Vagina (tissue), 2 donors: ENCODE results near the gene EXOC6.

Experiments used
- POLR2A ChIP-seq, 2 donors: fragments of 450-650 bp; IDR thresholded peaks; one replicate each; pipeline ENCODE4 v1.6.1; 2017; ENCODE audit warnings: antibody characterized with exemption in 2 of 2, mild to moderate bottlenecking in 2 of 2, moderate library complexity in 2 of 2
- POLR2AphosphoS5 ChIP-seq, 2 donors: sonication (generic); formaldehyde crosslinking; IDR thresholded peaks; one replicate each; pipeline ENCODE4 v1.9.0; 2017; ENCODE audit warnings: antibody characterized with exemption in 2 of 2, mild to moderate bottlenecking in 2 of 2, low read depth in 1 of 2; ENCODE audit not compliant: insufficient read depth in 1 of 2
- TF ChIP-seq, protein P1 (sequence below), 3 experiments: fragments of 450-650 bp in 2 of 3; fragments of 200-600 bp in 1 of 3; sonication (generic) in 1 of 3; IDR thresholded peaks; one replicate each; pipeline ENCODE4 v1.5.1; 2017 to 2019; ENCODE audit warnings: antibody characterized with exemption in 3 of 3, mild to moderate bottlenecking in 2 of 3, moderate library complexity in 2 of 3

DNA sequence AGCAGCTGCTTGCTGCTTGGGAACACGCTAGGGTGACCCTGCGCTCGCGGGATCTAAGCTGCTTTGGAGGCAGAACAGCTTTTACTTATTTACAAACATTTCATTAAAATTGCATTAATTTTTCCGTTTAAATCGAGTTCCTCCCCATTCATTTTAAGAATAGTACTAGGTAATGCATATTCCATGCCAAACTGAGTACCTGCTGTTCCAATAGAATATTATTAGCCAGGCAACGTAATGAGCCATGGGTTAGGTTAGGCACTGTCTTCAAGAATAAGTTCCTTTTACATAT, 860 bp downstream of the EXOC6 start:
- TF ChIP-seq, protein P1, sequence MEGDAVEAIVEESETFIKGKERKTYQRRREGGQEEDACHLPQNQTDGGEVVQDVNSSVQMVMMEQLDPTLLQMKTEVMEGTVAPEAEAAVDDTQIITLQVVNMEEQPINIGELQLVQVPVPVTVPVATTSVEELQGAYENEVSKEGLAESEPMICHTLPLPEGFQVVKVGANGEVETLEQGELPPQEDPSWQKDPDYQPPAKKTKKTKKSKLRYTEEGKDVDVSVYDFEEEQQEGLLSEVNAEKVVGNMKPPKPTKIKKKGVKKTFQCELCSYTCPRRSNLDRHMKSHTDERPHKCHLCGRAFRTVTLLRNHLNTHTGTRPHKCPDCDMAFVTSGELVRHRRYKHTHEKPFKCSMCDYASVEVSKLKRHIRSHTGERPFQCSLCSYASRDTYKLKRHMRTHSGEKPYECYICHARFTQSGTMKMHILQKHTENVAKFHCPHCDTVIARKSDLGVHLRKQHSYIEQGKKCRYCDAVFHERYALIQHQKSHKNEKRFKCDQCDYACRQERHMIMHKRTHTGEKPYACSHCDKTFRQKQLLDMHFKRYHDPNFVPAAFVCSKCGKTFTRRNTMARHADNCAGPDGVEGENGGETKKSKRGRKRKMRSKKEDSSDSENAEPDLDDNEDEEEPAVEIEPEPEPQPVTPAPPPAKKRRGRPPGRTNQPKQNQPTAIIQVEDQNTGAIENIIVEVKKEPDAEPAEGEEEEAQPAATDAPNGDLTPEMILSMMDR (IDR thresholded peaks at IDR 0.05) = no peak
- TF ChIP-seq POLR2A (IDR thresholded peaks at IDR 0.05) (no peak), POLR2AphosphoS5 (IDR thresholded peaks at IDR 0.05; ENCODE audit: insufficient read depth in 1 of 2, low read depth in 1 of 2) (no peak)
